Erythroblast (primary cell): Measurements from ENCODE around the gene DPP10.

Experiments
- DNase-seq, 2 experiments: peaks; one replicate each; lab custom pipeline; 2025; lab: John Stamatoyannopoulos, UW
- GATA1 ChIP-seq: IDR thresholded peaks from 2 replicates; pipeline ENCODE4 v1.6.1; 2011; ENCODE audit warnings: low read depth, mild to moderate bottlenecking, control low read depth, low read length, moderate library complexity
- POLR2A ChIP-seq: IDR thresholded peaks from 2 replicates; pipeline ENCODE4 v1.6.1; 2011; ENCODE audit warnings: mild to moderate bottlenecking, low read length

The DPP10 gene

GRCh38 chr2:115649731-115650130, 1207.3 kb downstream of the DPP10 start:
- DNase-seq = no peak
- TF ChIP-seq POLR2A (no peak), GATA1 (no peak)

GRCh38 chr2:115650827-115651226, 1208.4 kb downstream of the DPP10 start:
- DNase-seq = no peak
- TF ChIP-seq POLR2A (no peak), GATA1 (no peak)

GRCh38 chr2:115652652-115653051, 1210.2 kb downstream of the DPP10 start:
- DNase-seq = no peak
- TF ChIP-seq POLR2A = no peak
- TF ChIP-seq GATA1 = no peak

GRCh38 chr2:115654362-115654761, 1211.9 kb downstream of the DPP10 start:
- no peak for DNase-seq
- TF ChIP-seq GATA1 (no peak), POLR2A (no peak)

GRCh38 chr2:115678129-115678528, 1235.7 kb downstream of the DPP10 start:
- no peak for TF ChIP-seq GATA1
- TF ChIP-seq POLR2A = no peak
- DNase-seq = no peak

GRCh38 chr2:115684345-115684744, 1241.9 kb downstream of the DPP10 start:
- no peak for DNase-seq
- TF ChIP-seq GATA1 = no peak
- TF ChIP-seq POLR2A = no peak

- DNase-seq = no peak
Measured at GRCh38 chr2:115691409-115691808, 1249.0 kb downstream of the DPP10 start.

GRCh38 chr2:115694651-115695050, 1252.2 kb downstream of the DPP10 start:
- TF ChIP-seq POLR2A = no peak
- no peak for TF ChIP-seq GATA1
- no peak for DNase-seq

More at GRCh38 chr2:115691409-115691808, 1249.0 kb downstream of the DPP10 start:
- TF ChIP-seq POLR2A (no peak), GATA1 (no peak)

GRCh38 chr2:115733190-115733775, 1290.8 kb downstream of the DPP10 start:
- TF ChIP-seq GATA1 (no peak), POLR2A (no peak)
- no peak for DNase-seq

- no peak for TF ChIP-seq POLR2A
- TF ChIP-seq GATA1 = no peak
- DNase-seq = no peak
Measured at GRCh38 chr2:115738111-115738510, 1295.7 kb downstream of the DPP10 start.

GRCh38 chr2:115739574-115739973, 1297.1 kb downstream of the DPP10 start:
- DNase-seq = peak in 1 of 2 experiments; percentile 3
- TF ChIP-seq POLR2A = no peak

GRCh38 chr2:115746151-115746550, 1303.7 kb downstream of the DPP10 start:
- DNase-seq = no peak
- TF ChIP-seq GATA1 (no peak), POLR2A (no peak)

- no peak for TF ChIP-seq POLR2A
- TF ChIP-seq GATA1 = no peak
- DNase-seq = no peak
Measured at GRCh38 chr2:115757286-115757685, 1314.8 kb downstream of the DPP10 start.

- no peak for DNase-seq
- TF ChIP-seq POLR2A (no peak), GATA1 (no peak)
Measured at GRCh38 chr2:115763601-115764000, 1321.2 kb downstream of the DPP10 start.

GRCh38 chr2:115771516-115771915, 1329.1 kb downstream of the DPP10 start:
- TF ChIP-seq POLR2A = no peak
- TF ChIP-seq GATA1 = no peak
- DNase-seq = no peak
